ENCODE results near the gene KRTAP10-2.
"Not testable (repeated sequence)": the region's sequence is repeated elsewhere in the genome, so short reads cannot be mapped to it uniquely, and the experiment has no call there.

Gene KRTAP10-2

GRCh38 chr21:44551340-44551961 is at the start of gene KRTAP10-2:
KRTAP10-2 (minus strand) TSS chr21:44551505; CDS start chr21:44551458, 47 bp downstream.
- DNase-seq = no peak

DNA sequence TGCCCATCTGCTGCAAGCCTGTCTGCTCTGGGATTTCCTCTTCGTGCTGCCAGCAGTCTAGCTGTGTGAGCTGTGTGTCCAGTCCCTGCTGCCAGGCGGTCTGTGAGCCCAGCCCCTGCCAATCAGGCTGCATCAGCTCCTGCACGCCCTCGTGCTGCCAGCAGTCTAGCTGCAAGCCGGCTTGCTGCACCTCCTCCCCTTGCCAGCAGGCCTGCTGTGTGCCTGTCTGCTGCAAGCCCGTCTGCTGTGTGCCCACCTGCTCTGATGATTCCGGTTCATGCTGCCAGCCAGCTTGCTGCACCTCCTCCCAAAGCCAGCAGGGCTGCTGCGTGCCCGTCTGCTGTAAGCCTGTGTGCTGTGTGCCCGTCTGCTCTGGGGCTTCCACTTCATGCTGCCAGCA is 49.8 kb upstream of the KRTAP10-2 start:
- not testable (repeated sequence) for DNase-seq

DNA sequence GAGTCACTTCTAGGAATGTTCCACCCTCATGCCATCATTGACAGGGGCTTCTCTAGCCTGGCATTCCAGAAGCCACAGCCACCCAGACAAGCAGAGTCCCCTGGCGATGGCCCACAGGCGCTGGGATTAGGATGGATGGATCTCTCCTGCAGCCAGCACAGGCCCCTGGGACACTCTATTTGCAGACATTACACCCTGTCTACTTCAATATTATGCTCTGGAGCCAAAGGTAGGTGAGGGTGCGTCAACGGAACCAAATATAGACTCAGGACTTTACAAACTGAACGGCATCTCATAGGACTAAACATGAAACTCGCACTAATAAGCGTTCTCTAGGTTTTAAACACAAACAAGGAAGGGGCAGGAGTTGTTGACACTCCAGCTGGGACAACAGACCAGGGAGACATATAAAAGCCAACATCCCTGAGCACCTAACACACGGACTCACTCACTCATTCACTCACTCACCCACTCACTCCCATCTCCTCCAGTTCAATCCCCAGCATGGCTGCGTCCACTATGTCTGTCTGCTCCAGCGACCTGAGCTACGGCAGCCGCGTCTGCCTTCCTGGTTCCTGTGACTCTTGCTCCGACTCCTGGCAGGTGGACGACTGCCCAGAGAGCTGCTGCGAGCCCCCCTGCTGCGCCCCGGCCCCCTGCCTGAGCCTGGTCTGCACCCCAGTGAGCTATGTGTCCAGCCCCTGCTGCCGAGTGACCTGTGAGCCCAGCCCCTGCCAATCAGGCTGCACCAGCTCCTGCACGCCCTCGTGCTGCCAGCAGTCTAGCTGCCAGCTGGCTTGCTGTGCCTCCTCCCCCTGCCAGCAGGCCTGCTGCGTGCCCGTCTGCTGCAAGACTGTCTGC is 49.0 kb upstream of the KRTAP10-2 start, which contains the start of gene KRTAP10-7:
TSS of gene KRTAP10-7 (plus strand) at position 480 of the 861 bp plus-strand sequence. CDS start at position 505, 25 bp downstream.
- not testable (repeated sequence) for DNase-seq

DNA sequence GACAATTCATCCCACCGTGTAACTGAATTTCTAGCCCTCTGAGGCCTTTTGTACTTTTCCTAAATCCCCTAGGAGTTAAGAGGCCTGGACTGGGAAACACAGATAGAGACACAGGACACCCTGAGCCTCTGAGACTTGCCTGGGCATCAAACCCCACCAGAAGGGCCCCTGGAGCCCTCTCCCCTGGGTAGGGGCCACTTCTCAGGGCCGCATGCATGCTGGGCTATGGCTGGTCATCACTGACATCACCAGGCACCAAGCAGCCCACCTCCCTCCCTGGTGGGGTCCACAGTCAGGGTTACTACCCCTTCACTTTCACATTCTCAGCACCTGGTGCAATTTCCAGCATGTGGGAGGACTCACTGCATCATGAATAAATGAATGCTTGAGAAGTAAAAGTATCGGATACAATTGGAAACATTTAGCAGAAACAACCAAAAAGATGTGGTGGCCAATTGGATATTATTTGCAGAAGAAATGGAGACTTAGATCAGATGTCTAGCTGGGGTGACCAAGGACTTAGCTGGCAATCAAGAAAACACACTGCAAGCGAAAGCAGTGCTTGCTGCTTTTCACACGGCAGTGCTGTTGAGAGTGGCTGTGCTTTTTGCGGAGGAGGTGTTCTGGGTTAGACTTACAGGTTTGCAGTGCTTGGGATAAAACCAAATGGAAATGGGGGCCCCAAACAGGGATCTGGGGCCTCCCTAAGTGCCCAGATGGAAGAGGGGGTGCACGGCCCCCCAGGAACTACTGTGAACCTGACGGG is 48.1 kb upstream of the KRTAP10-2 start:
- no peak for DNase-seq

DNA sequence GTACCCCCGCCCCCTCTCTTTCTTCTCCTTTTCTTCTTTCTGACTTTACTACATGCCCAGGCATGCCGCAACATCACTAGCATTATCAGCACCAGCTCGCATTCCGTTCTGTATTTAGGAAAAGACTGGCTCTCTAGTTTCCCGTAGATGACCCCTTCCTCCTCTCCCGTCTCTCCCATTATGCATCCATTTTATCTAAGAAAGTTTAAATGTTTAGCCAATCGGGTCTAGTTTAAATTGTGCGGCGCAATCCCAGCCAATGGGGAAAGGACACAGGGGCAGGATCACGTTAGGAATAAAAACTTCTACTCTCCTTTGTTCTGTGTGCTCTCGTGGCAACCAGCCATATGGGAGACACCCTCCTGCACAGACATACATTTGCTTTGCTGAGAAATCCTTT is 46.8 kb upstream of the KRTAP10-2 start:
- DNase-seq = no peak

DNA sequence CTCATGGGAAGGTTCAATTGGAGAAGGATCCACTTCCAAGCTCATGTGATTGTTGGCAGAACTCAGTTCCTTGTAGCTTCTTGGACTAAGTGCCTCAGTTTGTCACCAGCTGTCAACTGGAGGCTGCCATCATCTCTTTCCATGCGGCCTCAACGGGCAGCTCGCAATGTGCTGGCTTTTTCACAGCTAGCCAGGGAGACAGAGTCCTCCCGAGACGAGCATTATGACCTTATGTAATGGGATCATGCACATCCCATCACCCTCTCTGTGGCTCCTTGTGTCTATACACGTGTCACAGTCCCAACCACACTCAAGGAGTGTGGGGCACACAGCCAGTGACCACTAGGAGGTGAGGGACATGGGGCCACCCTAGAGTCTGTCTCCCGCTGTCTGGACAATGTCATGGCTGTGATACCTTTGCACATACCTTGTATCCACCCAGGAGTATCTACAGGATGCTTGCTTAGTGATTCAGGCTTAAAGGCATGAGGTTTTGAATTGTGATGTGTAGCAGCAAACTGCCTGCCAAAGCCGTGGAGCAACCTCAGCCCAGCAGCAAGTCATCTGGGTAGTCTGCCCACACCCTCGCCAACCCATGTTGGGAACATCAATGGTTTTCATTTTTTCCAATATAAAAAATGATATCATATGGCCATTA is 44.9 kb upstream of the KRTAP10-2 start:
- no peak for DNase-seq

- DNase-seq = no peak
Measured at GRCh38 chr21:44595524-44595923, 44.2 kb upstream of the KRTAP10-2 start.

DNA sequence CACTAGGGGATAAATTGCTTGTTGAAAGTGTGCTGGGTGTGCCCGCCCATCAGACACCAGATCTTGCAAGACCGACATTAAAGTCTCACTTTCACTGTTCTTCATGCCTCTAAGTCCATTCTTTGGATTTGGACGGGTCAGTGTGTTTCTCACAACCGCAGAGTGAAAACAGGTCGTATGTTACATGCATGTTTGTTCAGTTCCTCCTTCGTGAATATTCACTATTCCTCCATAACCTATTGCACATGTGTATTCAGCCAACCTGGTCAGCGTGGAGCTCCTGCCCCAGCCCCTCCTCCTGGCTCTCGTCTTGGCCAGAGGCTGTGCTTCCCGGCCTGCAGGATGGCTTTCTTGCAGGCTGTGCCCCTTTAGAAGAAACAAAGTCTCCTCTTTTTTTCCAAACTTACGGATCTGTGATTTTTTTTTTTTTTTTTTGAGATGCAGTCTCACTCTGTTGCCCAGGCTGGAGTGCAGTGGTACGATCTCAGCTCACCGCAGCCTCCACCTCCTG is 43.2 kb upstream of the KRTAP10-2 start:
- DNase-seq = no peak

- no peak for DNase-seq
Measured at GRCh38 chr21:44593598-44594405, 42.5 kb upstream of the KRTAP10-2 start.

DNA sequence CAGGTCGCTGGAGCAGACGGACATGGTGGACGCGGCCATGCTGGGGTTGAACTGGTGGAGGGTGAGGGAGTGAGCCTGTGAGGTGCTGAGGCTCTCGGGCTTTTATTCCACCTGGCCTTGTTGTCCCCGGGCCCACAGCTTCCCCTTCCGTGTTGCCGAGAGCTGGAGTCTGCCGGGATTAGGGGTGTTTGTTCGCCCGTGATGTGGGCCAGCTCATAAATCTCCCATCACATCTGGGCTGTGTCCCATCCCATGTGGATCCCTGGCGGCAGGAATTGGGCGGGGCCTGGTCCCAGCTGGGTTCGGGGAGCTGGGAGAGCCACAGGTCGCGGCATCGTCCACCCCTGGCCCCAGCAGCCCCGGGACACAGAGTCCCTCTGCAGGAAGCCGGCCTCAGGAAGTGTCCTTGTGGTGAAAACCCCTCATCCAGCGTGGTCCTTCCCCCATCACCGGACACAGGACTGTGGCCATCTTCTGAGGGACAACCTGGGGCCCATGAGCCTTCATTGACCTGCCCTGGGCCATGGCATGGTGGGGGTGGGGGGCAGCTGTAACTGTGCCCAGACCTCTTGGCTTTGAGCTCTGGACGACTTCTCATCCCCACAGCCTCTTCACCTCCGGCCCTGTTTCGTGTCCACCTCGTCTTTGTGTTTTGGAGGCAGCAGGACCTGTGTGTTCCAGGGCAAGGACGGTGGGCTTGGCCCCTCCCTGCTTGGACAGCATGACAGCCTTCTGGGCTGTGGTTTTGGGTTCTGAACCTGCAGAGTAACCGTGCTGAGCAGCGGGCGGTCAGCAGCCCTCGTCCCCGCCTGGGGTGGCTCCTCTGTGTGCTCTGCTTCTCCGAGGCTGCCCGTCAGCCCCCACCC is 41.4 kb upstream of the KRTAP10-2 start, which contains the start of gene KRTAP10-6:
TSS of gene KRTAP10-6 (minus strand) at position 60 of the 866 bp plus-strand sequence. CDS start at position 39, 21 bp downstream.
- DNase-seq = no peak

DNA sequence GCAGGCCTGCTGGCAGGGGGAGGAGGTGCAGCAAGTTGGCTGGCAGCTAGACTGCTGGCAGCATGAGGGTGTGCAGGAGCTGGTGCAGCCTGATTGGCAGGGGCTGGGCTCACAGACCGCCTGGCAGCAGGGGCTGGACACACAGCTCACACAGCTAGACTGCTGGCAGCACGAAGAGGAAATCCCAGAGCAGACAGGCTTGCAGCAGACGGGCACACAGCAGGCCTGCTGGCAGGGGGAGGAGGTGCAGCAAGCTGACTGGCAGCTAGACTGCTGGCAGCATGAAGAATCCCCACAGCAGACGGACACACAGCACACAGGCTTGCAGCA is 40.5 kb upstream of the KRTAP10-2 start:
- not testable (repeated sequence) for DNase-seq

DNA sequence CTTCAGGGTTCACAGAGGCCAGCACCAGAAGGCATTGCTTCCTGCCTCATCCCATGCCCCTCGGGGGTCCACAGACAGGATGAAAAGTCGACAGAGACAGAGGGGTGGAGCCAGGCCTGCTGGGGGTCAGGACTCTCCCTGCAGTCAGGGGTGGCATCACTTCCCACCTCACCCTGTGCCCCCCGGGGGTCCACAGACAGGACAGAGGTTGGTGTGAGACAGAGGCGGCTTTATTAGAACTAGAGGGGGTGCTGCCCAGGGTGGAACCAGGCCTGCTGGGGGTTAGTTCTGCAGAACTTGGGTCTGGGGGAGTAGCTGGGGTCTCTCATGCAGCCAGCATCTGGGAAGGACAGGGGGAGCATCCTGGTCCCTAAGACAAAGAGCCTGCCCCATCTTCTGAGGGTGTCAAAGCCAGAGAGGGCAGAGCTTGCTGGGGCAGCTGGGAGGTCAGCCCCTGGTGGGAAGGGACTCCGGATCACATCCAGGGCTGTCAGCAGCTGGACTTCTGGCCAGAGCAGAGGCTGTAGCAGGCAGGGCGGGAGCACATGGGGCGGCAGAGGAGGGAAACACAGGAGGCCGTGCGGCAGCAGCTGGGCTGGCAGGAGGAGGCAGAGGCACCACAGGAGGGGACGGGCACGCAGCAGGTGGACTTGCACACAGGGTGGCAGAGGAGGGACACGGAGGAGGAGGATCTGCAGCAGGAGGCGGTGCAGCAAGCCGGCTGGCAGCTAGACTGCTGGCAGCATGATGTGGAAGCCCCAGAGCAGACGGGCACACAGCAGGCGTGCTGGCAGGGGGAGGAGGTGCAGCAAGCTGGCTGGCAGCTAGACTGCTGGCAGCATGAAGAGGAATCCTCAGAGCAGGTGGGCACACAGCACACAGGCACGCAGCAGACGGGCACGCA is 39.8 kb upstream of the KRTAP10-2 start:
- DNase-seq = not testable (repeated sequence)

DNA sequence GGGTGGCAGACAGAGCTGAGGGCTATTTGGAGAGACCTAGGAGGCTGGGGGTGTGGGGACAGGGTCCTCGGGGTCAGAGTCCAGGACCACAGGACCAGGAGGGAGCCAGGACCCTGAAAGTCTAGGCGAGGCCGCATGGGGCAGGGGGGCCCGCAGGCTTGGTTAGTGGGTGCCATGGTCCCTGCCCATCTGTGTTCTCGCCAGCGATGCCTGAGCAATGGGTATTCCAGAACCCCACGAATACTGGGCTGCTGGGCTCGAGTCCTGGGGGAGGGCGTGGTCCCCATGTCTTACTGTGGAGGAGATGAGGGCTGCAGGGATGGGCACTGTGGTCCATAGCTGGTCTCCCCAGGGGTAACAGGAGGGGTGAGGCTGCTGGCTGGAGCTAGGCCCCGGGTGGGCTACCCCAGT is 39.0 kb upstream of the KRTAP10-2 start:
- no peak for DNase-seq

DNA sequence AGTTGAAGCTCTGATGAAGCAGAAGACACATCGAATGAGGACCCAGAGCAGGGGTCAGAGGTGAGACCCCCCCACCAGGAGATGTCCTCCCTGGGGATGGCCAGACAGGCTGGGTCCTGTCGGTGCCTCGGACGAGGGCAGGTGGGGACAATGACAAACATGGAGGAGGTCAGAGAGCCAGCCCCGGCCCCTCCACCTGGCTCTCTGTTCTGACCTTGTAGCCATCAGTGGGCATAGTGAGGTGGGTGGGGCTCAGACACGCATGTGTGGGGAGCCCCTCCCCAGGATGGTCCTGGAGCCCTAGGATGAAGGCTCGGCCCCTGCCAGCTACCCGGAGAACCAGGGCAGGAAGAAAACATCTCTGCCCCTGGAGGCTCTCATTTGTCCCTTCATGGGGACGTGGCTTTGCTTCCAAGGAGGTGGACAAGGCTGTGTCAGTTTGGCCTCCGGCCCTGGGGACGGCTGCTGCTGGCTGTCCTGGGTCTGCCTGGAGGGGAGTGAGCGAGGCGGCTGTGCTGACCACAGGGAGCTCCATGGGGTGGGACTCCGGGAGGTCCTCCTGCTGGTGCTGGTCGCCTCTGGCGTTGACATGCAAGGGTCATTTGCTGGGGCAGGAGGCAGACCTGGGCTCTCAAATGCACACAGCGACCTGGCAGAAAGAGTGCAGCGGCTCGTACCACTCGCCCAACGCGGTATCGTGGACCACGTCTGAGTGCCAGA is 38.4 kb upstream of the KRTAP10-2 start:
- no peak for DNase-seq

DNA sequence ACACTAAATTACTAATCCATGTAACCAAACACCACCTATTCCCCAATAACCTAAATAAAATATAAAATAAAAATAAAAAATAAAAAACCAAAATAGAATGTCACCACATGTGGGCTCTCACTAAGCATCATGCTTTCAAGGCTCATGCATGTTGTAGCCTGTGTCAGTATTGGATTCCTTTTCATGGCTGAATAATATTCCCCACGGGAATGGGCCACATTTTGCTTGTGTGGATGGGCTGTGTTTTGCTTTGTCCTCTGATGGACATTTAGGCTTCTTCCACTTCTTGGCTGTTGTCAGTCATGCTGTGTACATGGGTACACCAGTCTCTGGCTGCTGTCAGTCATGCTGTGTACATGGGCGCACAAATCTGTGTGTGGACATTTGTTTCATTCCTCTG is 37.8 kb upstream of the KRTAP10-2 start:
- DNase-seq = no peak

- no peak for DNase-seq
Measured at GRCh38 chr21:44585892-44586291, 34.6 kb upstream of the KRTAP10-2 start.

DNA sequence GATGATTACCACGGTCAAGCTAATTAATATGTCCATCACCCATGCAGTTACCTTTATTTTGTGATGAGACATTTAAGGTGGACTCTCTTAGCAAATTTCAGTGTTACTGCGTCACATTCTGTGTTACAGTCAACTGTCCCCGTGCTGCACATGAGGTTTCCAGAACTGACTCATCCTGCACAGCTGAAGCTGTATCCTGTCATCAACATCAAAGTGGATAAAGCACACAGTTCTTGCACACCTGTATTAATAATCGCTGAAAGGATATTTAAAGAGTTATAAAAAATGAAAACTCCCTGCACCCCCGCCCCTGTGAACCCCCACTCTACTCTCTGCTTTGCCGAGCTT is 32.5 kb upstream of the KRTAP10-2 start:
- DNase-seq = no peak

GRCh38 chr21:44583089-44583799 is 31.9 kb upstream of the KRTAP10-2 start:
- DNase-seq = no peak

Data from NCI-H2081 treated with DMSO at 0.1 percent for 48 hours (cell line).